Stimulated activated memory B cell treated with anti-CD40 and anti-IgM and Interleukin-4, amounts not matched to agents 10 μg/mL and 1 μg/mL and 100 μg/mL, for 72 hours (primary cell): ENCODE measurements around the gene SDK1.

Experiments
- ATAC-seq: fragments of 150-1000 bp; cut with Tn5 transposase; 2 replicates; pipeline ENCODE4 v1.10.0; 2021
- H3K27ac Mint-ChIP-seq: one replicate; pipeline ENCODE4 v1.8.0; 2022; ENCODE audit warnings: mild to moderate bottlenecking, mixed read lengths
- H3K27me3 Mint-ChIP-seq: one replicate; pipeline ENCODE4 v1.8.0; 2022; ENCODE audit warnings: mixed read lengths
- H3K36me3 Mint-ChIP-seq: one replicate; pipeline ENCODE4 v1.8.0; 2022; ENCODE audit warnings: mixed read lengths
- H3K4me1 Mint-ChIP-seq: one replicate; pipeline ENCODE4 v1.8.0; 2022; ENCODE audit warnings: mixed read lengths
- H3K4me3 Mint-ChIP-seq: one replicate; pipeline ENCODE4 v1.8.0; 2022; ENCODE audit warnings: mild to moderate bottlenecking, moderate library complexity, mixed read lengths
- H3K9me3 Mint-ChIP-seq: one replicate; pipeline ENCODE4 v1.8.0; 2022; ENCODE audit warnings: mixed read lengths

SDK1 gene

GRCh38 chr7:4017785-4018184, 716.7 kb downstream of the SDK1 start:
- no peak overlapping the region for H3K4me3 Mint-ChIP-seq
- no peak for ATAC-seq
- no peak overlapping the region for H3K27ac Mint-ChIP-seq
- no peaks in the 10 kb centered on the region for H3K4me1 Mint-ChIP-seq
- peaks cover 12% of the 10 kb centered on the region for H3K36me3 Mint-ChIP-seq
- peaks cover 21% of the 10 kb centered on the region for H3K9me3 Mint-ChIP-seq
- H3K27me3 Mint-ChIP-seq, result peaks cover 37% of the 10 kb centered on the region

- no peak overlapping the region for H3K4me3 Mint-ChIP-seq
- H3K36me3 Mint-ChIP-seq, result peaks cover 12% of the 10 kb centered on the region
- H3K27me3 Mint-ChIP-seq, result peaks cover 34% of the 10 kb centered on the region
- peaks cover 21% of the 10 kb centered on the region for H3K9me3 Mint-ChIP-seq
- no peak for ATAC-seq
- H3K4me1 Mint-ChIP-seq, result no peaks in the 10 kb centered on the region
- no peak overlapping the region for H3K27ac Mint-ChIP-seq
Observed at GRCh38 chr7:4018601-4019316, 717.7 kb downstream of the SDK1 start.

GRCh38 chr7:4020086-4020485, 719.0 kb downstream of the SDK1 start:
- H3K9me3 Mint-ChIP-seq, result peaks cover 21% of the 10 kb centered on the region
- H3K4me1 Mint-ChIP-seq, result no peaks in the 10 kb centered on the region
- peaks cover 12% of the 10 kb centered on the region for H3K36me3 Mint-ChIP-seq
- ATAC-seq, result no peak
- peaks cover 27% of the 10 kb centered on the region for H3K27me3 Mint-ChIP-seq
- no peak overlapping the region for H3K4me3 Mint-ChIP-seq
- H3K27ac Mint-ChIP-seq, result no peak overlapping the region

- ATAC-seq, result no peak
- no peak overlapping the region for H3K4me3 Mint-ChIP-seq
Observed at GRCh38 chr7:4021413-4021812, 720.4 kb downstream of the SDK1 start.

GRCh38 chr7:4022265-4022664, 721.2 kb downstream of the SDK1 start:
- Mint-ChIP-seq H3K4me1 (no peaks in the 10 kb centered on the region), H3K27me3 (peaks cover 17% of the 10 kb centered on the region), H3K27ac (no peak overlapping the region), H3K4me3 (no peak overlapping the region), H3K9me3 (peaks cover 17% of the 10 kb centered on the region), H3K36me3 (peaks cover 12% of the 10 kb centered on the region)
- ATAC-seq, result no peak

More at GRCh38 chr7:4021413-4021812, 720.4 kb downstream of the SDK1 start:
- peaks cover 16% of the 10 kb centered on the region for H3K27me3 Mint-ChIP-seq
- H3K27ac Mint-ChIP-seq, result no peak overlapping the region
- H3K4me1 Mint-ChIP-seq, result no peaks in the 10 kb centered on the region
- H3K9me3 Mint-ChIP-seq, result peaks cover 21% of the 10 kb centered on the region
- peaks cover 12% of the 10 kb centered on the region for H3K36me3 Mint-ChIP-seq

- Mint-ChIP-seq H3K27ac (no peak overlapping the region), H3K4me3 (no peak overlapping the region), H3K27me3 (peaks cover 29% of the 10 kb centered on the region), H3K36me3 (peaks cover 10% of the 10 kb centered on the region), H3K4me1 (no peaks in the 10 kb centered on the region), H3K9me3 (peaks cover 16% of the 10 kb centered on the region)
- ATAC-seq, result no peak
Observed at GRCh38 chr7:4023502-4023901, 722.5 kb downstream of the SDK1 start.

- ATAC-seq, result no peak
- Mint-ChIP-seq H3K4me3 (no peak overlapping the region), H3K27me3 (peaks cover 34% of the 10 kb centered on the region), H3K4me1 (no peaks in the 10 kb centered on the region), H3K9me3 (peaks cover 13% of the 10 kb centered on the region), H3K27ac (no peak overlapping the region), H3K36me3 (peaks cover 4% of the 10 kb centered on the region)
Observed at GRCh38 chr7:4024133-4024532, 723.1 kb downstream of the SDK1 start.

GRCh38 chr7:4024806-4025205, 723.8 kb downstream of the SDK1 start:
- no peak overlapping the region for H3K4me3 Mint-ChIP-seq
- H3K36me3 Mint-ChIP-seq, result no peaks in the 10 kb centered on the region
- ATAC-seq, result no peak
- H3K27ac Mint-ChIP-seq, result no peak overlapping the region
- no peaks in the 10 kb centered on the region for H3K4me1 Mint-ChIP-seq
- H3K9me3 Mint-ChIP-seq, result peaks cover 8% of the 10 kb centered on the region
- peaks cover 40% of the 10 kb centered on the region for H3K27me3 Mint-ChIP-seq

- no peak for ATAC-seq
- Mint-ChIP-seq H3K9me3 (peaks cover 7% of the 10 kb centered on the region), H3K4me3 (no peak overlapping the region), H3K27ac (no peak overlapping the region), H3K4me1 (no peaks in the 10 kb centered on the region), H3K36me3 (no peaks in the 10 kb centered on the region), H3K27me3 (peaks cover 39% of the 10 kb centered on the region)
Observed at GRCh38 chr7:4025210-4025609, 724.2 kb downstream of the SDK1 start.

- peaks cover 31% of the 10 kb centered on the region for H3K27me3 Mint-ChIP-seq
- H3K9me3 Mint-ChIP-seq, result peaks cover 3% of the 10 kb centered on the region
- H3K4me1 Mint-ChIP-seq, result no peaks in the 10 kb centered on the region
- H3K36me3 Mint-ChIP-seq, result no peaks in the 10 kb centered on the region
- H3K4me3 Mint-ChIP-seq, result no peak overlapping the region
- ATAC-seq, result no peak
- H3K27ac Mint-ChIP-seq, result no peak overlapping the region
Observed at GRCh38 chr7:4025694-4026615, 724.9 kb downstream of the SDK1 start.

- Mint-ChIP-seq H3K27me3 (peaks cover 27% of the 10 kb centered on the region), H3K36me3 (no peaks in the 10 kb centered on the region), H3K4me3 (no peak overlapping the region), H3K27ac (no peak overlapping the region), H3K9me3 (no peaks in the 10 kb centered on the region), H3K4me1 (no peaks in the 10 kb centered on the region)
- ATAC-seq, result no peak
Observed at GRCh38 chr7:4026941-4027486, 726.0 kb downstream of the SDK1 start.

- H3K9me3 Mint-ChIP-seq, result no peaks in the 10 kb centered on the region
- peaks cover 27% of the 10 kb centered on the region for H3K27me3 Mint-ChIP-seq
- H3K36me3 Mint-ChIP-seq, result no peaks in the 10 kb centered on the region
- H3K4me1 Mint-ChIP-seq, result no peaks in the 10 kb centered on the region
- H3K4me3 Mint-ChIP-seq, result no peak overlapping the region
- no peak overlapping the region for H3K27ac Mint-ChIP-seq
- ATAC-seq, result no peak
Observed at GRCh38 chr7:4028221-4028620, 727.2 kb downstream of the SDK1 start.

GRCh38 chr7:4029941-4030340, 728.9 kb downstream of the SDK1 start:
- Mint-ChIP-seq H3K36me3 (no peaks in the 10 kb centered on the region), H3K27ac (no peak overlapping the region), H3K4me1 (no peaks in the 10 kb centered on the region), H3K9me3 (no peaks in the 10 kb centered on the region), H3K4me3 (no peak overlapping the region), H3K27me3 (peaks cover 27% of the 10 kb centered on the region)
- ATAC-seq, result no peak

GRCh38 chr7:4030346-4030950, 729.4 kb downstream of the SDK1 start:
- Mint-ChIP-seq H3K9me3 (no peaks in the 10 kb centered on the region), H3K4me3 (no peak overlapping the region), H3K36me3 (no peaks in the 10 kb centered on the region), H3K27me3 (peaks cover 27% of the 10 kb centered on the region), H3K27ac (no peak overlapping the region), H3K4me1 (no peaks in the 10 kb centered on the region)
- ATAC-seq, result no peak

- Mint-ChIP-seq H3K36me3 (no peaks in the 10 kb centered on the region), H3K27ac (no peak overlapping the region), H3K4me3 (no peak overlapping the region), H3K9me3 (no peaks in the 10 kb centered on the region), H3K4me1 (no peaks in the 10 kb centered on the region), H3K27me3 (peaks cover 9% of the 10 kb centered on the region)
- ATAC-seq, result no peak
Observed at GRCh38 chr7:4033996-4034395, 732.9 kb downstream of the SDK1 start.
